Measurements from ENCODE around the gene DSPP.

Gene DSPP

DNA sequence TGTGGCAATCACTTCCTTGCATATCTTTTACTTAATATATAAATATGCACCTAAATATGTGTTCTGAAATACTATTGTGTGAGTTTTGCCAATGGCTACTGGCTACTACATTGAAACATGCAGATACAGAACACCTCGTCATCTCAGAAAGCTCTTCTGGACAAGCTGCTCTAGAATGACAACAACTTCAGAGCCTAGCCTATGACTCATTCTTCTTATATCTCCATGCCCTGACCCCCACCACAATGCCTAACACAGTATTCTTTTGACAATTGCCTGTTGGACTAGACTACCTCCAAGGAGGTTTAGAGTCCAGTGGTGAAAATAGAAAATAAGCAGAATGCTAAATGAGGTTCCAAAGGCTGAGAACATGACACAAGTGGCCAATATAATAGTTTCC lies 24.1 kb downstream of the DSPP start:
- no peak for DNase-seq

DNA sequence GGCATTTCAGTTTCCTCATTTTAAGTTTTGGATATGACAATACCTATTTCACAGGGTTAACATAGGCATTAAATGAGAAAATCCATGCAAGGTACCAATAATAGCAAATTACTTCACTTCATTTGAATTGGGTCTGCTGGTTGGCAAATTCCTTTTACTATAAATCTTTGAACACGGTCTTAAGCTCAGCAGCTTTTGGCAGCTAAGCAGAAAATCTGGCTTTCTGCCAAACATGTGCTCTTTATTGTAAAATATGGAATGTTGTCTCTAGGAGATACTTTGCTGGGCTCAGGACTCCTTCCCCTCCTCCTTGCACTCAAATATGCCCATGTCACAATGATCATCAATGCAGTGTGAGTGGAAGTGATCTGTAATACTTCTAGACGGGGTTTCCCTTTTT lies 24.9 kb downstream of the DSPP start:
- DNase-seq = no peak

DNA sequence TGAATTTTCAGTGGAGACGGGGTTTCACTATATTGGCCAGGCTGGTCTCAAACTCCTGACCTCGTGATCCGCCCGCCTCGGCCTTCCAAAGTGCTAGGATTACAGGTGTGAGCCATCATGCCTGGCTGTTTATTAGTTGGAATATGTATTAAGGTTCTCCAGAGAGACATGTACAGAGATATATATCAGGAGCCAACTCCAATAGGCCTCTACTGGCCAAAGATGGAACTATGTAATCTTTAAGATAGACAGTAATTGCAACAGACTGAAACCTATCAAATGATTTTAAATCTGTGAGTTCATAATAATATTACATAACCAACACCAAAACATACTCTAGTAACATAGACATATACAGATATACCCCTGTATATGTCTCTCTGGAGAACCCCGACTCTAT lies 36.0 kb downstream of the DSPP start:
- DNase-seq = no peak

DNA sequence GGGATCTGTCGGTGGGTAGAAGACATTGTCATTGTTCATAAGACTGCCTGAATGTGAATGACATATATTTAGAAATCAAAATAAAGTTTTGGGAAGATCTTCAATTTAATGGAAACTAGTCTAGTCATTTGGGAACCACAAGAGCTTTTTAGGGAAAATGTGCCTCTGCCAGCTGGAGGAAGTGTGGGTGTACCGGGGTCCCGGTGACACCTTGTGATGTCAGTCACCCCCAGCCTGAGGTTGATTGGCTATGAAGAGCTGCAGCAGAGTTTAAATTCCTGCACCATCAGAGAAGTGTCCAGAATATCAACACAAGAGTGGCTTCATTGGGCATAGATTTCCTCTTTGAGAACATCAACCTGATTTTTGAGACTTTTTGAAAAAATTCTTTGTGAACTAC lies 41.7 kb downstream of the DSPP start, which contains the start of gene DMP1:
Gene DMP1, plus strand, starts transcription at position 301 of the 400 bp plus-strand sequence. CDS start 6,213 bp downstream, outside the sequence.
- no peak for DNase-seq

DNA sequence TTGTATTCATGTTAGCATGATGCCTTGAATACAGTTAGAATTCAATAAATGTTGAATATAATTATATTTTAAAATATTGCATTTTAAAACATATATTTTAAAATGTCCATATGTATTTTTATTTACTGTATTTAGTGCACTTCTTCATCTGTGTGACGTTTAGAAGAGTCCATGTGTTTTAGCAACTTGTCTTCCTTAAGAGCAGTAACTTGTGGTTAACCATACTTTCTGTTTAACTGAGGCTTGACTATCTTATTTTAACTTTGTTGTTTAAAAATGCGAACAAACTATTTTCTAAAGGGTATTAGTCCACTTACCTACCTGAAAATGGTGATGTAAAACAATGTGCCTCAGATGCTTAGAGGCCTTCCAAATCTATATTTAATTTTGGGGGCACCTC lies 42.6 kb downstream of the DSPP start:
- DNase-seq = peak in 1 of 5 experiments; percentile 17

DNA sequence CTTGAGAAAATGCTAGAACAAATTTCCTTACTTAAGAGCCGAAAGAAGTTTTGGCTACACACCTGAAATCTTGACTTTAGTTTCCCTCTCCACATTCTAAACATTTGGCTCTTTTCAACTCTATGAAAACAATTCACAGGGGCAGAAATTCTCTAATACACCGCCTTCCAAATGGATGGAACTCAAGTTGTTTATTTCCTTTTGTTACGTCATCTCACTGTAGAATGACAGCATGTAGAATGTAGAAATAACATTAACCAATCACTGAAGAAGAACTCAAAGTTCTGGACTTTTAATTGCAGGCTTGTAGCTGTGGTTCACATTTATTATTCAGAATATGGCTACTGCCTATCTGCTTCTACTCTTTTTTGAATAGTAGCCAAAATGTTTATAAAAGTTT lies 43.6 kb downstream of the DSPP start:
- no peak for DNase-seq

DNA sequence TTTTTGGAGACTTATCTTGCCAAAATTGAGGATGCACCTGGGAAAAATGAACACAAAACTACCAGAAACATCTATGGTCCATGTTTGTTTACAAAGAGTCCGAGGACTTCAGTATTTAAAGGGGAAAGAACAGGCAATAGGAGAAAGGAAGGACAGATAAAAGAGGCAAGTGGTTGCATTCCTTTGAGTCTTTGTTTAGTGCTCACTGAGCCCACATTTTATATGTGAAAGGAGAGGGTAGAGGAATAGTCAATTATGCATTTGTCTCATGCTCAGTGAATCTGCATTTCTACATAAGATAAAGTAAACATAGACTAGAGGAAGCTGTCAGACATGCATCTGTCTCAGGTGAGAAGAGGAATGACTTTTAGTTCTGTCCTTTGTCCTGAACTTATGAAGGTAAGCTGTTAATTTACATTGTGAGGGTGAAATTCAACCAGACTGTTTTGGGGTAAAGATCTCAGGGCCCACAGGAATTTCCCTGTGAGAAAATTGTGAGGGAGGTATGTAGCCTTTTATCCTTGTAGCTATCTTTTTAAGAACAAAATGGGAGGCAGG lies 46.2 kb downstream of the DSPP start:
- DNase-seq = no peak

DNA sequence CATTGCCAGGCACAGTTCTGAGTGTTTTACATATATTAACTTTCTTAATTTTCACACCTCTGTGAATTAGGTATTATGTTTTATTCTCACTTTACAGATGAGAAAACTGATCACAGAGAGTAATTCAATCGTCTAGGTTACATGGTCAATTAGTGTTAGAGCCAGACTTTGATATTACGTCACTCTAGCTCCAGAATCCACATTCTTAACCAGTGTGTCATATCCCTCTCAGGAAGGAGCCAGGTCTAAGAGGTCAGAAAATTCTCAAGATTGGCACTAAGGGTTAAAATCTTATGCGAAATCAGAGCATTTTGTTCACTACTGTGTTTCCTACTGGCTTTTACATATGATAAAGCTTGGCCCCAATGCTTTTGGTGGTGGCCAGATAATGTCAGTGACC lies 49.2 kb downstream of the DSPP start:
- DNase-seq = no peak

DNA sequence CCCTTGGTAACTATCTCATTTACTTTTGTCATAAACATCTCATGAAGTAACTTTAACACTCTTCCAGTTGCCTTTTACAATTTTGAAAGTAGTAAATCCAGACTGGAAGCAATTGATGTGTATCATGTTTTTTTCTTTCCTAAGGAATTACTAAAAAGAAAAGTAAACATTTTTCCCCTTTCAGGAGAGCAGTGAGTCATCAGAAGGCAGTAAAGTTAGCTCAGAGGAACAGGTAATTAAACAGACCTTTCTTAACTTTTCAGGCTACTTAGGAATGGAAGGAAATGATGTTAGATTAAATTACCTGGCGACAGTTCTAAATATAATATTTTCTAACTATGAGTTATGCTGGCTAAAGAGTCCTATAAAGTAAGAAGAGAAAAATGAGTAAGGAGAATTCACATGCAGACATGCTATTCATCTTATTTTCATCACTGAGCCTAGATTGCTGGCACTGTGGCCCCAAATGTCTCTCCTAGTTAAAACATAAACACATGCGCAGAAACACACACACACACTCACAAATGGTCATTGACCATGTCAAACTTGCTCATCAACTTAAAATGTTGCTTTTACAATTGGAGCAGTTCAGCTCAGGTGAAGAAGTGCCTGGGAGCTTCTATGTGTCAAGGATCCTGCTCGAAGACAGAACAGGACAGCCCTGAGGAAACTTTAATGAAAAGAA lies 51.1 kb downstream of the DSPP start:
- no peak for DNase-seq

DNA sequence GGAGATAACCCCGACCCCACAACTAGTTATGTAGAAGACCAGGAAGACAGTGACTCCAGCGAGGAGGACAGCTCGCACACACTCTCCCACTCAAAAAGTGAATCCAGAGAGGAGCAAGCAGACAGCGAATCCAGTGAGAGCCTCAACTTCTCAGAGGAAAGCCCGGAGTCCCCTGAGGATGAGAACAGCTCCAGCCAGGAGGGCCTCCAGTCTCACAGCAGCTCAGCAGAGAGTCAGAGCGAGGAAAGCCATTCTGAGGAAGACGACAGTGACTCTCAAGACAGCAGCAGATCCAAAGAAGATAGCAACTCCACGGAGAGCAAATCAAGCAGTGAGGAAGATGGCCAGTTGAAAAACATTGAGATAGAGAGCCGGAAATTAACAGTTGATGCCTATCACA lies 54.5 kb downstream of the DSPP start:
- DNase-seq = no peak
